Measurements from ENCODE around the gene RIPPLY2.

The RIPPLY2 gene

DNA sequence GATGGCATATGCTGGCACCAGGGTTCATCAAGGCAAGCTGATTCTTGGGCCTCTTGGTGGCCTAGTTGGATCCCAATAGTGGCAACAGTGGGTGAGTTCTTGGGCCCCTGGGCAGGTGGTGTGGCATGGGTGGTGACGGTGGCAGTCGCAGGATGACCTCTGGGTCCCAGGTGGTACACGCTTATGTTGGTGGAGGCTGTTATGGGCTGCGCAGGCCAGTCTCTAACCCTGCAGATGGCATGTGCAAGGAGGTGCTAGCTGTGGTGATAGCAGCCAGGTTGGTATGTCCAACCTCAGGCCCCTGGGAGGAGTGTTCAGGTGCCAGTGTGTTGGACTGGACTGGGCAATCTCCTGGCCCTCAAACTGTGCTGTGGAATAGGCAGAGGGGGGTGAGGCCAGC is 52.5 kb downstream of the RIPPLY2 start:
- no peak for DNase-seq (ENCODE audit: low read depth)

Data from stimulated activated CD8-positive, alpha-beta memory T cell treated with anti-CD3 and anti-CD28 coated beads, Interleukin-15, amount 100 ng/mL, for 1 hour (primary cell).